Occipital lobe (tissue), 2 donors: Measurements from ENCODE around the gene PARD3B. TPM values are rescaled to one million over a fixed set of nuclear protein-coding genes. Genes with fewer than 3 reads are reported as not detected.
"Not testable (repeated sequence)": the region's sequence is repeated elsewhere in the genome, so short reads cannot be mapped to it uniquely, and the experiment has no call there.

Experiments used
- DNase-seq: peaks from one replicate; lab custom pipeline; 2025; lab: John Stamatoyannopoulos, UW
- total RNA-seq: library from RNA; depleted of rRNA; stranded (reverse); fragments of >200 nt; gene quantifications from one replicate; pipeline ENCODE4 v1.2.3, GENCODE V29; 2014

Gene PARD3B
- total RNA-seq, 1 donor from 2014 or later: 5.6 TPM

GRCh38 chr2:205187731-205188130 lies 642.5 kb downstream of the PARD3B start:
- DNase-seq: no peak

- DNase-seq: peak; percentile 14
These were observed 643.2 kb downstream of the PARD3B start for GRCh38 chr2:205188239-205189138.

- DNase-seq: no peak
These were observed 644.0 kb downstream of the PARD3B start for GRCh38 chr2:205189301-205189700.

GRCh38 chr2:205190528-205190927 lies 645.3 kb downstream of the PARD3B start:
- no peak for DNase-seq

- no peak for DNase-seq
These were observed 648.0 kb downstream of the PARD3B start for GRCh38 chr2:205193125-205193835.

GRCh38 chr2:205193836-205194228 lies 648.6 kb downstream of the PARD3B start:
- no peak for DNase-seq

- no peak for DNase-seq
These were observed 652.3 kb downstream of the PARD3B start for GRCh38 chr2:205197468-205198139.

GRCh38 chr2:205198140-205198525 lies 652.9 kb downstream of the PARD3B start:
- DNase-seq: no peak

GRCh38 chr2:205199165-205199850 lies 654.0 kb downstream of the PARD3B start:
- no peak for DNase-seq

GRCh38 chr2:205210494-205210893 lies 665.2 kb downstream of the PARD3B start:
- no peak for DNase-seq

- no peak for DNase-seq
These were observed 667.1 kb downstream of the PARD3B start for GRCh38 chr2:205212357-205212756.

- DNase-seq: no peak
These were observed 670.8 kb downstream of the PARD3B start for GRCh38 chr2:205216092-205216491.

- DNase-seq: no peak
These were observed 671.3 kb downstream of the PARD3B start for GRCh38 chr2:205216580-205216979.

- no peak for DNase-seq
These were observed 671.7 kb downstream of the PARD3B start for GRCh38 chr2:205217004-205217403.

- no peak for DNase-seq
These were observed 672.8 kb downstream of the PARD3B start for GRCh38 chr2:205218056-205218455.

GRCh38 chr2:205218816-205219215 lies 673.5 kb downstream of the PARD3B start:
- DNase-seq: not testable (repeated sequence)

GRCh38 chr2:205220559-205220958 lies 675.3 kb downstream of the PARD3B start:
- DNase-seq: no peak

GRCh38 chr2:205232086-205232485 lies 686.8 kb downstream of the PARD3B start:
- no peak for DNase-seq

- no peak for DNase-seq
These were observed 690.2 kb downstream of the PARD3B start for GRCh38 chr2:205235434-205235833.

- no peak for DNase-seq
These were observed 692.2 kb downstream of the PARD3B start for GRCh38 chr2:205237524-205237923.

GRCh38 chr2:205245001-205245400 lies 699.7 kb downstream of the PARD3B start:
- no peak for DNase-seq

GRCh38 chr2:205245652-205246051 lies 700.4 kb downstream of the PARD3B start:
- no peak for DNase-seq
